HG03103 (cell line): Measurements from ENCODE around the gene TPPP3.

ENCODE experiments used
- ATAC-seq: cut with Tn5 transposase; IDR thresholded peaks from one replicate; pipeline ENCODE4 v1.9.1; 2021; ENCODE audit warnings: low read depth; ENCODE audit not compliant: unreplicated experiment

The TPPP3 gene

DNA sequence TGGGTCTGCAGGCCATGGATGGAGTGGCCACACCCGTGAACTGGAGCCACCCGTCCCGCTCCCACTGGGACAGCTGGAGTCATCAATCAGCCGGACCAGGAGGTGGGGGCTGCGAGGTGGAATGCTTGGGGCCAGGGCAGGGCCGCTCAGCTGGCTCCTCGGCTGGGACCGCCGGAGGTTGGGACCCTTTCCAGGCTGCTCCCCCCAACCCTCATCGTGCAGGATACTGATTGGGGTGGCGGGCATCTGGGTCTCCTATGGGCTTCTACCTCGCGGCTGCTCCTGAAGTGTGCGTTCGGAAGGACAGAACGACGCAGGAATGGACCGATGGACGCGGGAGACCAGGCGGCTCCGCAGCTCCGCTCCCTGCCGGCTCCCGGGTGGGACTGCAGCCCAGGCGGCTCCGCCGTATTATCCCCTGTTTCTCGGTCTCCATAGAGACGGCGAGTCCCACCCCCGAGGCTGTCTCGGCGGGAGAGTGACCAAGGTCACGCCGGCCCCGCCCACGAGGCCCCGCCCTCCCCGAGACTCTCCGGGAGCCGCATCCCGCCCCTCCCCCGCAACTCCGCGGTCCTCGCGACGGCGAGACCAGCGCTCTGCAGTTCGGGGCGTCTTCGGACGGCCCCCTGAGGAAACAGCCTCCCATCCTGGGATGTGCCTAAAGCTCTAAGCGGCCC, at the start of gene TPPP3:
Gene TPPP3, minus strand, starts transcription at position 388 of the 677 bp plus-strand sequence. CDS start 2,387 bp downstream, outside the sequence.
- no peak for ATAC-seq

DNA sequence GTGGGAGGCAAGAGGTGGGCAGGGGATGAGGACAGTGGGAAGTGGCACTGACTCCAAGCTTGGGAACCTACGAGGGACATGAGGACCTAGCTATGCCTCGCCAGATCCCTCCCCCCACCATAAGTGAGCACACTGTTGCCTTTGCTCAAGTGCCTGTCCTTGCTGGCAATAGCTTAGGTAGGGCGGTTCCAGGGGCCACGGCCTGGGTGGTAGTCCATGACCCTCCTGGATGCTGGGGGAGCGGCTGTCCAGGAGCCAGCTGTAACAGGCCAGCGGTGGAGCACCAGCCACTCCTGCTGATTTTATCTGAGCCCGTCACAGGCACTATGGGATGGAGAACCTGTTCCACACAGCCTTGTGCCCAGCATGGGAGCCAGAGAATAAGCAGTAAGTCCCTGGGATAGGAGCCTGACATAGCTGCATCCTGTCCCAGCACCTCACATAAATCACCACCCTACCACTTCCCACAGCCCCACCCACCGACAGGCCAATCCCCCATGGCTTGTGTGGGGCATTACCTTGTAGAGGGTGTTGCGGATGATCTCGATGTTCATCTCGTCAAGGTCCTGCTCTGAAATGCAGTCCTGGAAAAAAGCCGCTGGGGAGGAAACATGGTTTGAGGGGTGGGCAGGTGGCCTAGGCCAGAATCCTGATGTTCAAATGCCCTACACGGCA, 49.4 kb upstream of the TPPP3 start:
- ATAC-seq = no peak

DNA sequence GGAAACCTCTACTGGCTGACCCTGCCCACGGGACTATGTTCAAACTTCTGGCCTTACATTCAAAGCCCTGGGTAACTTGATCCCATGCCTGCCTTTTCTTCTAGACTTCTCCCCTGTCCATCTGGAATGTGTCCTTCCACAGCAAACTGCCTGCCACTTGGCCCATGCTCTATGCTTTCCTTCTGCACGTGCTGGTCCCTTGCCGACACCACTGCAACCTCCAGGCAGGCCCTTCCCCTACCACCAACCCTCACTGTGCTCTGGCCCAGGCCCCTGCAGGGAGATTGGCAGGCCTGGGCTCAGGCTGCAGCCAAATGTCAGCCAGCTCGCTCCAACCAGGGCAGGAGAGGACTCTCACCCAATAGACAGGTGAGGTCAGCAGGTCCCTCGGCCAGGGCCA, 48.6 kb upstream of the TPPP3 start:
- no peak for ATAC-seq

GRCh38 chr16:67441271-67441753, 48.0 kb upstream of the TPPP3 start:
- no peak for ATAC-seq

DNA sequence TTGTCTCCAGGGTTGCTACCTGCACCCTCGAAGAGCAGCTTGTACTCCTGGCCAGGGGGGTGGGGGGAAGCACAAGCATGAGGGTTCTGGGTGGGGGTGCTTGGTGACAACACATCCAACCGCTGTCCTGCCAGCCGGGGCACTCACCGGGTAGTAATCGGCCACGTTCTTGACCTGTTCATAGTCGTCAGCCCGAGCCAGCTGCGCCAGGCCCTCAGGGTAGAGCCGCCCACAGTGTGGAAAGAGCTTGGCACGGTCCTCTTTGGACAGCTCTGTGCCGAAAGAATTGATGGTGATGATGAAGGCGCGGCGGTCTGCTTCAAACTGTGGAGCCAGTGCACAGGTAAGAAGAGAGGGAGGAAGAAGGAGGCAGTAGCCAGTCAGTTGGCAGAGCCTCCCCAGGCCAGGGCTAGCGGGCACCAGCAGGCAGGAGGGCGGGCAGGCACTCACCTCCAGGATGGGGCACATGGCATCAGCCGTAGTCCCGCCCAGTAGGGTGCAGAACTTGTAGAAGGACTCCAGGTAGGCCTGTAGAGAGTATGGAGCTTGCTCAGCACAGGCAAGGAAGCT, 45.6 kb upstream of the TPPP3 start:
- ATAC-seq = no peak

DNA sequence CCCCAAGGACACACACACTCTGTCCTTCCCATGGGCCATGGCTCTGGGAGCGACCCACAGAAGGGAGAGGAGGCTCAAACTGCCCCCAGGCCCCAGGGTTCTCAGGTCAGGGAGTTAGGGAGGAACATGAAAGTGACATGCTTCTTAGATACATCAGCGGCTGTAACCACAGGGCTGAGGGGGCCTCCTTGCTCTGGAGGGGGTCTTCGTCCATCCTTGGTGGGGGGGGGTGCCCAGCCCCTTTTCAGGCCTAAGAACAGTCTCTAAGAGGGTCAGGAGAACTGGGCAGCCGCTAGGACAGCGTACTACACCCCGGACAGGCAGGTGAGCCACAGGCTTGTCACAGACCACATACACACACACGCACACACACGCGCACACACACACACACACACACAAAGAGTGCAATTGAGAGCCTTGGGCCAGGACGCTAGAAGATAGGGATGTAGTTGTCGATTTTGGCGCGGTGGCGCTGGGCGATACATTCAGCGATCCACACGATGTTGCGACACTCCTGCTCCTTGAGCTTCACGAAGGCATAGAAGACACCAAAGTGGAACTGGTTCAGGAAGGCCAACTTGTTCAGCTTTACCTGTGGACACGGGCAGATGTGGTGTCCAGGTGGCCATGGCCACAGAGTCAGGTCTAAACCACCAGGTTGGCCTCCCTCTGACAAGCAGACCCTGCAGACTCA, 44.9 kb upstream of the TPPP3 start:
- no peak for ATAC-seq

GRCh38 chr16:67437513-67437912, 44.2 kb upstream of the TPPP3 start:
- no peak for ATAC-seq

- ATAC-seq = no peak
Observed at GRCh38 chr16:67436640-67437193, 43.4 kb upstream of the TPPP3 start.

DNA sequence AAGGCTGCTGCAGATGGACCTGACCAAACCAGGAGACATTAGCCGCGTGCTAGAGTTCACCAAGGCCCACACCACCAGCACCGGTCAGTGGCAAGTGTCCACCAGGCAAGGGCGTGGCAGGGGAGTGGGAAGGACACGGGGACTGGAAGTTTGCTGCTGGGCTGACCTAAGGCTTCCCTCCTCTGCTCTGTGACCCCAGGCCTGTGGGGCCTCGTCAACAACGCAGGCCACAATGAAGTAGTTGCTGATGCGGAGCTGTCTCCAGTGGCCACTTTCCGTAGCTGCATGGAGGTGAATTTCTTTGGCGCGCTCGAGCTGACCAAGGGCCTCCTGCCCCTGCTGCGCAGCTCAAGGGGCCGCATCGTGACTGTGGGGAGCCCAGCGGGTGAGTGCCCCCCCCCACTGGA, 42.5 kb upstream of the TPPP3 start:
- no peak for ATAC-seq

- no peak for ATAC-seq
Observed at GRCh38 chr16:67433131-67433719, 39.9 kb upstream of the TPPP3 start.

DNA sequence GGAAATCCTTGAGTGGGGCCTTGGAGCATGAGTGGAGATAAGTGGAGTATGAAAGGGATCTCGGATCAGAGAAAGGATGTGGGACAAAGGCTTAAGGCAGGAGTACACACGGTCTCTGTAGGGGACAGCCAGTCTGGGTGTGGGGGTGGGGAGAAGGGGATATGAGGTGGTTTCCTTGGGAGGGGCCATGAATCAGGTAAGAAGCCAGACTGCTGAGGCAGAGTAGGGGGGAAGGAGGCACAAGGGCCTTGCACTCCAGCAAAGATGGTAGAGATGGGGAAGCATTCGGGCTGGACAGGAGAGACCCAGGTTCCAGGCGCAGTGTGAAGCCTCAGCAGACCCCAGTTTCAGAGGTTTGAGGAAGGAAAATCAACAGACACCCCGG, 39.2 kb upstream of the TPPP3 start:
- ATAC-seq = no peak

DNA sequence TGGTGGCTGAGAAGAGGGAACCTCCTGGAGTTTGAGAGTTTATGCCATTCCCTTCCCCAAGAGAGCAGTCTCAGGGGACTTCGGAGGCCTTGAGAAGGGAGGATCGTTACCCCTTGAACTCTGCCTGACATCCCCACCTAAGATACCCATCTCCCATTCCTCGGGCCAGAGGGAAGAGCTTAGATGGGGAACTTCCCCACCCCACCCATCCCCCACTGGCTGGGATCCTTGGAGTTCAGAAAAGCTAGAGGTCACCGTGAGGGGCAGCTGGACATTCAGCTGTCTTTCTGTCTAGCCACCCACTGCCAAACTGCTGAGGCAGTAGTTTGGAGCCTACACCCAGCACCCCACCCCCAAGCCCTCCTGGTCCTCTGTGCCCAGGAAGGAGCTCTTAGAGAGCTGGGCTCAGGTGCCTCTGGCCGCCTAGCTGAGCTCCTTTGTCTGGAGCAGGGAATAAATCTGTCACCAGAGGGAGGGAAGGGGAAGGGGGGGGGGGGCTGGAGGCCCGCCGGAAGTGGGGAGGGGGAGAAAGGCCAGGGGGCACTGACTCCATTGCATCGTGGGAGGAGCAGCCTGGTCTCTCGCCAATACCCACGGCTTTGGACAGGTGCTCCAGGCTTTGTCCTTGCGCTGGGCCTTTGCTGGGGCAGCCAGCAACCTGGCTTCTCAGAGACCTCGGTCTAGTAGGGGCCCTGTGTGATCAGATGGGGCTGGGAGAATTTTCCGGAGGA, 38.6 kb upstream of the TPPP3 start:
- ATAC-seq = no peak

DNA sequence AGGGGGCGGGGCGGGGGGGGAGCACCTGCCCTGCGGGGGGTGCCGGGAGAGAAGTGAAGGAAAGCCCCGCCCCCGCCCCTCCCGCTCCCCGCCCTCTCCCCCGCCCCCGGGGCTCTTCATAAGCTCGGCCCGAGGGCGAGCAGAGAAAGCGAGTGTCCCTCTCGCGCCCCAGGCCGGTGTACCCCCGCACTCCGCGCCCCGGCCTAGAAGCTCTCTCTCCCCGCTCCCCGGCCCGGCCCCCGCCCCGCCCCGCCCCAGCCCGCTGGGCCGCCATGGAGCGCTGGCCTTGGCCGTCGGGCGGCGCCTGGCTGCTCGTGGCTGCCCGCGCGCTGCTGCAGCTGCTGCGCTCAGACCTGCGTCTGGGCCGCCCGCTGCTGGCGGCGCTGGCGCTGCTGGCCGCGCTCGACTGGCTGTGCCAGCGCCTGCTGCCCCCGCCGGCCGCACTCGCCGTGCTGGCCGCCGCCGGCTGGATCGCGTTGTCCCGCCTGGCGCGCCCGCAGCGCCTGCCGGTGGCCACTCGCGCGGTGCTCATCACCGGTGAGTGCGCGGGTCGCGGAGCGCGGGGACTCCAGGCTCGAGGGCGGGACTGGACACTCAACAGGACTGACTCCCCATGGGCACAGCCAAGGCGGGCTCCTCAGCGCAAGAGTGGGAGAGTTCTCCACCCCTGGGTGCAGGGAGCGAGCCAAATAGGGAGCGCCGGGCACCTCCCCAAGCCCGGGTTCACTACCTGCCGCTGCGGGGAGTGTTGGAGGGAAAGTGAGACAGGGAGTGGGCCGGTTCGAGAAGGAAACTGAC, 37.9 kb upstream of the TPPP3 start, which contains the start of gene HSD11B2:
Gene HSD11B2, plus strand, starts transcription at position 145 of the 798 bp plus-strand sequence. Its CDS starts 128 bp downstream, at position 273.
- no peak for ATAC-seq

DNA sequence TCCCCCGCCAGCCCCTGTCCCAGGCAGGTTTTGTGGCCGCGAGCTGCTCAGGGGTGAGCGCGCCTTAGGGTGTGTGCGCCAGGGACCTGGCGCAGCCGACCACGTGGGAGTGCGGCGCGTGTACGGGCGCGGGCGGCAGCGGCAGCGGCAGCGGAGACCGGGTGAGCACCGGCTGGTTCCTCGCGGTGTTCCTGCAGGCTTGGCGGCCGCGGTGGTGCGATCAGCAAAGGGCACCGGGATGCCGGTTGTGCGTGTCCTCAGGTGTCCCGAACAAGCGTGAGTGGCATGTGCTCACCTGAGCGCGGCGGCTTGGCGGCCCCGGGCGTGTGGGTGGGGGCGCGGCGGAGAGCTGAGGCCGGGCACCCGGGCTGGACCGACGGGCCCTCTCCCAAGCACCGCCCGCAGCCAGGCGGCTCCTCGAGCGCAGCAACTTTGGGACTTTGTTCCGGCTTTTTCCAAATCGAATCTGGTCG, 37.2 kb upstream of the TPPP3 start:
- ATAC-seq = no peak

DNA sequence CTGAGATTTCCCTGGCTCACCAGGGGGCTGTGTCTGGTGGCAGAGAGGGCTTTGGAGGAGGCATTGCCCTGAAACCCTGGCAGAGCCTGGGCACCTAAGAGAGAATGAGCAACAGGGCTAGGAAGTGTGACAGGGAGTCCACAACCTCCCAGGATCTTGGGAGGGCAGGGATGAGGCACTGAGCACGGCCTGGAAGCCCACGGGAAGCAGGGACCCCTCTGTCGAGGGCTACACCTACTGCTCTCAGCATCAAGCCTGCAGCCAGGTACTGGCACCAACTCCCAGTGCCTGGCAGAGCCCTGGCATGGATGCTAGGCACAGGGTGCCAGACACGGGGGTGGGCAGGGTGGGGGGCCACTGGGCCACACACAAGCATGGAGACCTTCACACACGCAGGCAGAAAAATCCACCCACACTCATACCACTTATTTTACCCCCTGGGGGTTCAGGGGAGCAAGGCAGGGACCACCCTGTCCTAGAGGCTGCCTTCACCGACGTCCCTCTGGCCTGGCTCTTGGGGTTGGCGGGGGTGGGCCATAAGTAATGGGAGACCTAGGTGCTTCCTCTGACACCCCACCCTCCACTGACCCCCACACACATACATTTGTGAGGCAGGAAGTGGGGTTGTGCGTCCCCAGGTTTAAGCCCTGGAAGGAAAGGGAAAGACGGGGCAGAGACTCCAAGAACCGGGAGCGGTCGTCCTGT, 36.7 kb upstream of the TPPP3 start:
- no peak for ATAC-seq

DNA sequence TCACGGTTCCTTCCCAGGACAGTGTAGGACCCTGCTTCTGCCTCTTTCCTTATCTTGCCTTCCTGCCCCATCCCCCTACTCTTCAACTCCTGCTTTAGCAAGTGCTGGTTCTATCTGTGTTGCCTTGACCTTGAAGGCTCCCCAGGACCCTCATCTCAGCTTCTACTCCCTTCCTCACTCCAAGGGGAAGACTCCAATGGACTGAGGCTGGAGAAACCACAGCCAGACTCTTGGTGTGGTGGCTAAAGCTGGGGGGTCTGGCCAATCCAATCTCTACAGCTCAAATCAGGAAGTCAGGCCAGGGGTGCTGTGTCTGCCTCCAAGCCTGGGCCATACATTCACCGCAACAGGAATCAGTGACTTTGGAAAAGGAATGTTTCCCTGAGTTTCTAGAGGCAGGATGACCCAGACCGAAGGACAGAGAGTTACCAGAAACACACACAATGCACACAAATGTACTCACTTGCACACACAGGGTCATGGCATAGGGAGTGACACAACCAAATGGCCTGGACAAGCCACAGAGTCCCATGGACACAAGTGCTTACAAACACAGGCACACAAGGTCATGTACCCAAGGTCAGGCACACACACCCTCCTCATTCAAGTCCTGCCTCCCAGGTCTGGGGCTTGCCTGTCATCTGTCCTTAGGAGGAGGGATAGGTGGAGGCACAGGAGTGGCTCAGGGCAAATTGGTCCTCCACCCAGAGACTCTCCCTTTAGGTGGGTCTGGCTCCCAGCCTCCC, 35.9 kb upstream of the TPPP3 start:
- ATAC-seq = no peak

DNA sequence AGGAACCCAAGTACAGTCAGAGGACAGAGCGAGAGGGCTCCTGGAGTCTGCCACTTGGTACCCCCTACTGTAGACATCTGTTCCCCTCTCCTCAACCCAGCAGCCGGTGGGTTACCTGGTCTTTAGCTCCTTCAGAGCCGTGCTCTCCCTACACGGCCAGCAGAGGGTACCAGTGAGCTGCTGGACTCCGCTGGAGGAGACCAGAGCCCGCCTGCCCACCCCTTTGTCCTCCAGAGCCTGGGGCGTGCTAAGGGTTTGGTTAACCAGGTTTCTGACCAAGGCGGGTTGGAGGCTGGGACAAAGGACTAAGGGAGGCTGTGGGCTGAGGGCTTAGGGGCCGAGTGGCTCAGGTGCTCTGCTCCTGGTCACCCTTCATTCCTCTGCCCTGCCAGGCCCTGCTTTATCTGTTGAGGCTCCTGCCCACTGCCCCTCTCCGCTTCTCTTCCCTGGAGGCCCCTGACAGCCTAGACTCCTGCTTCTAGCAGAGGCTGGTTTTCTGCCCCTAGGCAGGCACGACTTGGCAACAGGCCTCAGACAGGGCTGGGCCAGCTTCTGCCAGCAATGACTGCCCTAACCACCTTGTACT, 34.9 kb upstream of the TPPP3 start:
- no peak for ATAC-seq
